ENCODE data around the gene MECP2. TPM values are rescaled to one million over a fixed set of nuclear protein-coding genes. Genes with fewer than 3 reads are reported as not detected.

MECP2 gene
- total RNA-seq, 1 experiment from 2014 or later = 69.9 TPM

DNA sequence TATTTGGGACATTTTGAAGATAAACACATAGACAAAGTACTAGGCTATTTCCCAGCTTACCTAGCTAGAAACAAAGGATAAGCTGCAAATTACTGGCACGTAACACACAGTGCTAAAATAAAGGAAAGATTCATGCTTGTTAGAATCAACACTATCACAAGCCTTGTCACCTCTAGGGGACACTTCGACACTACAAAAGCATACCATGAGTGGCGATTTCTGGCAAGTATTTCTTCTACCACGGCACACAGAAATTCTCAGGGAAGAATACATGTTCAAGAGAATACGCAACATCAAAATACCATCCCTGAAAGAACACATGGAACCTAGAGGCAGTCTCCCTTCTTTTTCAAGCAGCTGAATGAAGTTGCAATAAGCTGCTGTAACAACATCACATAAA lies 5.1 kb downstream of the MECP2 start:
- intact Hi-C loops (cut with micrococcal nuclease; ENCODE audit: unreplicated experiment) = no loop called here
- Mint-ChIP-seq H3K4me1 (ENCODE audit: low read depth, unreplicated experiment) (peaks cover 30% of the 10 kb centered on the region), H3K27ac (ENCODE audit: unreplicated experiment) (no peak overlapping the region), H3K9me3 (ENCODE audit: low read depth, unreplicated experiment) (no peaks in the 10 kb centered on the region), H3K36me3 (ENCODE audit: insufficient read depth, unreplicated experiment) (peaks cover 50% of the 10 kb centered on the region), H3K27me3 (ENCODE audit: unreplicated experiment) (no peaks in the 10 kb centered on the region), H3K4me3 (ENCODE audit: low read depth, unreplicated experiment) (no peak overlapping the region)
- no peak for TF ChIP-seq CTCF (IDR thresholded peaks at IDR 0.05; ENCODE audit: unreplicated experiment)
- no TSS peak for BruUV-seq (replicated peaks)
- CTCF ChIA-PET = interaction anchor here (0.6 kb wide), 2 partner anchors 51 to 1051 kb away, joined by 3 to 5 read pairs; no protein-coding TSS in a partner anchor
- no peak for DNase-seq

- TF ChIP-seq CTCF (IDR thresholded peaks at IDR 0.05; ENCODE audit: unreplicated experiment) = no peak
- H3K4me1 Mint-ChIP-seq (ENCODE audit: low read depth, unreplicated experiment) = peaks cover 30% of the 10 kb centered on the region
- BruUV-seq (replicated peaks) = no TSS peak
- no peaks in the 10 kb centered on the region for H3K9me3 Mint-ChIP-seq (ENCODE audit: low read depth, unreplicated experiment)
- H3K27ac Mint-ChIP-seq (ENCODE audit: unreplicated experiment) = no peak overlapping the region
- DNase-seq = no peak
- intact Hi-C loops (cut with micrococcal nuclease; ENCODE audit: unreplicated experiment) = no loop called here
- H3K36me3 Mint-ChIP-seq (ENCODE audit: insufficient read depth, unreplicated experiment) = peaks cover 43% of the 10 kb centered on the region
- CTCF ChIA-PET = interaction anchor here (0.6 kb wide), 2 partner anchors 51 to 1051 kb away, joined by 3 to 5 read pairs; no protein-coding TSS in a partner anchor
- H3K4me3 Mint-ChIP-seq (ENCODE audit: low read depth, unreplicated experiment) = no peak overlapping the region
- no peaks in the 10 kb centered on the region for H3K27me3 Mint-ChIP-seq (ENCODE audit: unreplicated experiment)
These were observed 5.8 kb downstream of the MECP2 start for GRCh38 chrX:154091678-154092077.

DNA sequence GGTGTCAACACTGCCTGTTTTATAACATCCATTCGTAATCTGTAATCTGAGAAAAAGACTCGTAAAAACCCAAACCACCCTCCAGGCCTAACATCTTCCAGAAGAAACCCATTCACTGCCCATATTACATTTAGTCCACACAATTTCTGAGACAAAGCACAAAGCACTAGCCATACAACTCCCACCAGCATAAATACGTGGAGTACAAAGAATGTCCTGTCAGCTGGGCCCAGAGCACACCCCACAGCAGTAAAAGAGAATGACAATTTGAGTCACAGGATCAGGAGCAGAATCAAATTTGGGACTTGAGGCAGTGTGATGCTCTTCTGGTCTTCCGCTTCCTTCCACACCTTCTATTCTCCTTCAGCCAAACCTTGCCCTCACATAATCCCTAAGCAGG lies 6.8 kb downstream of the MECP2 start:
- H3K9me3 Mint-ChIP-seq (ENCODE audit: low read depth, unreplicated experiment) = no peaks in the 10 kb centered on the region
- CTCF ChIA-PET = no interaction called here
- peaks cover 30% of the 10 kb centered on the region for H3K4me1 Mint-ChIP-seq (ENCODE audit: low read depth, unreplicated experiment)
- intact Hi-C loops (cut with micrococcal nuclease; ENCODE audit: unreplicated experiment) = no loop called here
- H3K36me3 Mint-ChIP-seq (ENCODE audit: insufficient read depth, unreplicated experiment) = peaks cover 35% of the 10 kb centered on the region
- BruUV-seq (replicated peaks) = no TSS peak
- no peak overlapping the region for H3K27ac Mint-ChIP-seq (ENCODE audit: unreplicated experiment)
- TF ChIP-seq CTCF (IDR thresholded peaks at IDR 0.05; ENCODE audit: unreplicated experiment) = no peak
- no peaks in the 10 kb centered on the region for H3K27me3 Mint-ChIP-seq (ENCODE audit: unreplicated experiment)
- no peak overlapping the region for H3K4me3 Mint-ChIP-seq (ENCODE audit: low read depth, unreplicated experiment)
- DNase-seq = no peak

GRCh38 chrX:154084449-154085300 lies 12.8 kb downstream of the MECP2 start:
- H3K9me3 Mint-ChIP-seq (ENCODE audit: low read depth, unreplicated experiment) = no peaks in the 10 kb centered on the region
- peaks cover 33% of the 10 kb centered on the region for H3K36me3 Mint-ChIP-seq (ENCODE audit: insufficient read depth, unreplicated experiment)
- DNase-seq = no peak
- CTCF ChIA-PET = no interaction called here
- H3K4me1 Mint-ChIP-seq (ENCODE audit: low read depth, unreplicated experiment) = peaks cover 10% of the 10 kb centered on the region
- no peak overlapping the region for H3K4me3 Mint-ChIP-seq (ENCODE audit: low read depth, unreplicated experiment)
- no peaks in the 10 kb centered on the region for H3K27me3 Mint-ChIP-seq (ENCODE audit: unreplicated experiment)
- no peak overlapping the region for H3K27ac Mint-ChIP-seq (ENCODE audit: unreplicated experiment)
- TF ChIP-seq CTCF (IDR thresholded peaks at IDR 0.05; ENCODE audit: unreplicated experiment) = no peak
- BruUV-seq (replicated peaks) = no TSS peak
- intact Hi-C loops (cut with micrococcal nuclease; ENCODE audit: unreplicated experiment) = no loop called here

All from Calu3 (cell line).